RCC 7860 (cell line): ENCODE results near the gene ADAM10.
A peak's percentile ranks its signal among the peaks of the same experiment; 100 is the strongest.

Experiments used
- DNase-seq: peaks from one replicate; pipeline ENCODE4 v3.0.0-alpha.2; 2015; ENCODE audit warnings: low spot score
- FAIRE-seq: peaks from 2 replicates; lab custom pipeline; 2012; peaks lifted over from hg19 to GRCh38; lab: Jason Lieb, UNC

Gene ADAM10

GRCh38 chr15:58760385-58761009 lies 11.0 kb upstream of the ADAM10 start:
- FAIRE-seq (no peak), DNase-seq (no peak)

- FAIRE-seq, result no peak
- DNase-seq, result no peak
Measured at GRCh38 chr15:58758141-58758540, 8.6 kb upstream of the ADAM10 start.

GRCh38 chr15:58755956-58756355 lies 6.4 kb upstream of the ADAM10 start:
- FAIRE-seq, result no peak
- DNase-seq, result no peak

DNA sequence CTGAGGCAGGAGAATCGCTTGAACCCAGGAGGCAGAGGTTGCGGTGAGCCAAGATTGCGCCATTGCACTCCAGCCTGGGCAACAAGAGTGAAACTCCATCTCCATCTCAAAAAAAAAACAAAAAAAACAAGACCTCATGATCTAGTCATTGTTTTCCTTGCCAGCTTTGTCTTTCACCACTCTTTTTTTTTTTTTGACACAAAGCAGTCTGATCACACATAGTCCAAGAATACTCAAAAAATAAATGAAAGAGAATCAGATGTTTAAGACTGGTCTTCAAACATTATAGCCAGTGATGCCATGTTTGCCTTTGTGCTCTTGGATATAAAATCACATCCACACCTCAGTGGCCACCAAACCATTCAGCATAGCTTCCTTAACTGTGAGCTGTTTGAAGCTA lies 5.8 kb upstream of the ADAM10 start:
- DNase-seq (no peak), FAIRE-seq (no peak)

DNA sequence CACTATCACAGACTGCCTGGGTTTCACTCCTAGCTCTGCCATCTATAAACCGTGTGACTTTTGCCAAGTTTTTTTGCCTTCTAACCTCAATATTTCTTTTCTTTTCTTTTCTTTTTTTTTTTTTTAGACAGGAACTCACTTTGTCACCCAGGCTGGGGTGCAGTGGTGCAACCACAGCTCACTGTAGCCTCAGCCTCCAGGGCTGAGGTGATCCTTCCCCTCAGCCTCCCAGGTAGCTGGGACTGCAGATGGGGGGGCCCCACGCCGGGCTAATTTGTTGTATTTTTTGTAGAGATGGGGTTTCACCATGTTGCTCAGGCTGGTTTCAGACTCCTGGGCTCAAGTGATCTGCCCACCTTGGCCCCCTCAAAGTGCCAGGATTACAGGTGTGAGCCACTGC lies 3.2 kb upstream of the ADAM10 start:
- FAIRE-seq, result no peak
- no peak for DNase-seq

- FAIRE-seq, result no peak
- DNase-seq, result no peak
Measured at GRCh38 chr15:58748852-58749531, 515 bp downstream of the ADAM10 start.

- DNase-seq (no peak), FAIRE-seq (no peak)
Measured at GRCh38 chr15:58748040-58748851, 1.3 kb downstream of the ADAM10 start.

DNA sequence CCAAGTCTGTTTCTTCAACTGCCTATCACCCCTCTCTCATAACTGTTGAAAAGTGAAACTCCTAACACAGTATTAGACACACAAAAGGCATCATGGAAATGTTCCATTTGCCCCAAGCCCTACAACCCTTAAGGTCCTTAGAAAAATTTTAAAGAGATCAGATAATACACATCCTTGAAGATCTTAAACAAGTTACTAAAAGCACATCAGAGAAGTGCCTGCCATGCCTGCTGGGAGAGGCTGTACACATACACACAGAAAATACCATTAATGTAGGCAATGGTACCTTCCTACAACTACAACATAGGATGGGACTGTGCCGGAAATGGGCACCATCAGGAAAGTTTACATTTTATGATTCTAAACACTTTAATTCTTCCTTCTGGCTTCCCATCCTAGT lies 3.3 kb downstream of the ADAM10 start:
- DNase-seq (no peak), FAIRE-seq (no peak)

DNA sequence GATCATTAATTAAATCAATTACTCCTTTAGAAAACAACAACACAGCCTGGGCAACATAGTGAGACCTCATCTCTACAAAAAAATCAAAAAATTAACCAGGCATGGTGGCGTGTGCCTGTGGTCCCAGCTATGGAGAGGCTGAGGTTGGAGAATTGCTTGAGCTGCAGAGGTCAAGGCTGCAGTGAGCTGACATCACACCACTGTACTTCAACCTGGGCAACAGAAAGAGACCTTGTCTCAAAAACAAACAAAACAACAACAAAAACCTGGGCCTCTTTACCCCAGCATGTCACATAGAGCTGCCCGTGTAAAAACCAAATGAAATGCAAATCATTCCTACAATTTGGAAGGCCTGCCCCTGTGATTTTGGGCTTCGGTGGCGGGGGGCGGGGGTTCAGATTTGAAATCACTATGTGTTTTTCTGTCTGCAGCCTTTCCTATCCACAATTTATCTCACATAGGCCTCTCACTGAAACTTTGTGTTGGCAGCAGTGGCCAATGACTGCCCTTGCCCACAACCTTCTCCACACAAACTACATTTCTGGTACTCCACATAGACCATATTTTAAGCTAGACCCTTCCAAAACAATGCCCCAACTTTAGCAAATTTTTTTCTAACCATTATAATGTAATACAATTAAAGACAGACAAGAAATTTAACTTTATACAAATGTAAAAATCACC lies 6.5 kb downstream of the ADAM10 start:
- DNase-seq (no peak), FAIRE-seq (no peak)

DNA sequence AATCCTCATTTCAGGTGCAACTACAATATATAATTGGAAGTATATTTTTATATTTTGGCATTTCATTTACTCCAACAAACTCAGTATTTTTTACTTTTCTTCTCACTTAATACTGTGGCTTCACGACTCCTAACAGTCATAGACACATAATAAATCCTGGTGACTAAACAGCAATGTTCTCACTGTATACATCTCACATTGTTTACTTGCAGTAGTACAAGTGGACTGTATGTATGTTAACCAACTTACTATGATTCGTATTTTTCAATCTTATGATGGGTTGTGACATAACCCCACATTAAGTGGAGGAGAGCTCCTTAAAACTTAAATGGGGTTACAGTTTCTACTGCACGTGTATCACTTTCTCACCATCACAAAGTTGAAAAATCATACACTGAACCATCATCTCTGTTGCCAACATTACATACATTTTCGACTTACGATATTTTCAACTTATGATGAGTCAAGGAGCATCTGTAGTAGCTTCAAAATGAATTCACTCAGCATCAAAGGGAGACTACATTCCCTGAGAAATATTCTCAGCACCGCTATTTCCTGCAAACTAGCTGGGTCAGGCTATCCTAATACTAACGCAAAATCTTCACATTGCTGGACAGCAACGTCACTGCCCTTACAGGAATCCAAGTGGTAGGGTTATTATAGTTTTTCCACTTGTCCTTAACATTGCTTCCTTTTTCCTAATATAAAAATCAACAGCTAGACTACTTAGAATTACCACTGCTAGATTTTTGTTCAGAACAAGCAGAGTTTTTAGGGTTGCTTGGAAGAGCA lies 7.3 kb downstream of the ADAM10 start:
- DNase-seq (no peak), FAIRE-seq (no peak)

- FAIRE-seq, result no peak
- DNase-seq, result no peak
Measured at GRCh38 chr15:58741032-58741431, 8.5 kb downstream of the ADAM10 start.

GRCh38 chr15:58740436-58740835 lies 9.1 kb downstream of the ADAM10 start:
- DNase-seq, result no peak
- no peak for FAIRE-seq

- FAIRE-seq (no peak), DNase-seq (no peak)
Measured at GRCh38 chr15:58738046-58738707, 11.3 kb downstream of the ADAM10 start.

GRCh38 chr15:58737298-58737697 lies 12.2 kb downstream of the ADAM10 start:
- FAIRE-seq, result no peak
- no peak for DNase-seq

- FAIRE-seq, result no peak
- no peak for DNase-seq
Measured at GRCh38 chr15:58736018-58736643, 13.4 kb downstream of the ADAM10 start.

- no peak for FAIRE-seq
- no peak for DNase-seq
Measured at GRCh38 chr15:58734859-58735258, 14.6 kb downstream of the ADAM10 start.

GRCh38 chr15:58732625-58733363 lies 16.7 kb downstream of the ADAM10 start:
- DNase-seq (no peak), FAIRE-seq (no peak)

- DNase-seq (peak; percentile 56), FAIRE-seq (peak; percentile 80)
Measured at GRCh38 chr15:58731756-58732535, 17.6 kb downstream of the ADAM10 start.
